ENCODE measurements around the gene ANKRD61.
"Not testable (repeated sequence)": the region's sequence is repeated elsewhere in the genome, so short reads cannot be mapped to it uniquely, and the experiment has no call there.

ANKRD61 gene

DNA sequence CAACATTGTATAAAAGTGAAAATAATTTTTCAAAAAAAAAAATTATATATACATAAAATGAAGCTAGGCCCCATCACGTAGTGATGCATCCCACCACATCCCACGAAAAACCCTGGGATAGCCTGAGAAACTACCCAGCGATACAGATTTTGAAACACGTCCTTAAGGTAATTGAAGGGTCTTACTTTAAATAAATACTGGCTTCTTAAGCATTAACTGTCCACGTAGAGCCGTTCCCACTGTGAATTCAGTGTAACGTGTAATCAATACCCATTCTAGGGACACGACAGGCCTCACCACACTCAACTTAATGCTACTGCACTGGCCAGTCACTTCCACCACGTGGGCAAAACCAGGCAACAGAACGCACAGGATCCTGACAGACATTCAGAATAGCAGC lies 4.0 kb downstream of the ANKRD61 start:
- H3K79me1 ChIP-seq (ENCODE audit: low read length) = peaks cover 3% of the 10 kb centered on the region
- H3K4me1 ChIP-seq (ENCODE audit: control insufficient read depth, low read depth, low read length) = no peaks in the 10 kb centered on the region
- no peak overlapping the region for H3K9ac ChIP-seq (ENCODE audit: low read length)
- peaks cover 12% of the 10 kb centered on the region for H3K36me3 ChIP-seq (ENCODE audit: control insufficient read depth, insufficient read depth, low read length)
- H3K4ac ChIP-seq (ENCODE audit: low read depth, low read length) = no peak overlapping the region
- no peaks in the 10 kb centered on the region for H3K27me3 ChIP-seq (ENCODE audit: insufficient read depth, low read length, poor library complexity)
- no peak overlapping the region for H2BK5ac ChIP-seq (ENCODE audit: low read length)
- no peak overlapping the region for H4K5ac ChIP-seq (ENCODE audit: low read length)
- no peak overlapping the region for H3K27ac ChIP-seq (ENCODE audit: low read depth, low read length)
- DNase-seq = no peak
- H2BK120ac ChIP-seq (ENCODE audit: low read depth, low read length) = no peak overlapping the region
- no peak overlapping the region for H3K4me2 ChIP-seq (ENCODE audit: low read length)
- no peak overlapping the region for H4K8ac ChIP-seq (ENCODE audit: low read depth, low read length)
- H3K79me2 ChIP-seq (ENCODE audit: control insufficient read depth, insufficient read depth, low read length) = no peaks in the 10 kb centered on the region
- H3K23ac ChIP-seq (ENCODE audit: low read length) = no peak overlapping the region
- H2BK15ac ChIP-seq (replicated peaks; ENCODE audit: low read depth) = no peak overlapping the region
- no CpG with 5 or more reads among the region's 10 CpGs for WGBS (ENCODE audit: extremely low coverage, insufficient coverage, low lambda C conversion rate)
- H3K56ac ChIP-seq (ENCODE audit: low read length) = no peak overlapping the region
- H3K18ac ChIP-seq (ENCODE audit: low read length) = no peak overlapping the region
- no peak overlapping the region for H2AK5ac ChIP-seq (ENCODE audit: low read length)
- no peak overlapping the region for H3K4me3 ChIP-seq (ENCODE audit: low read length)

DNA sequence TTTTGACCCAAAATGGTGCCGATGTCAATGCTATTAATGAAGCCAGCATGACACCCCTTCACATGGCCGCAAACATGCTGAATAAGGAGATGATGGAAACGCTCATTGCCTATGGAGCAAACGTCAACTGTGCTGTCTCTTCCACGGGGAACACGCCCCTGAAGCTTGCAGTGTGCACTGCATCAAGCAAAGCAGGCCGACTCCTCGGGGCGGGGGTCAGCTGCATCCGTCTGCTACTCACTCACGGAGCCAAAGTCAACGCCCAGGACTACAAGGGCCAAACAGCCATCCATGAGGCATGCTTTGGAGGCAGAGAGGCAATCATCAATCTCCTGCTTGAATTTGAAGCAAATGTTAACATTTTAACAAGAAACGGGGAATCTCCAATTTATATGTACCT lies 4.5 kb downstream of the ANKRD61 start:
- H4K8ac ChIP-seq (ENCODE audit: low read depth, low read length) = no peak overlapping the region
- no peak for DNase-seq
- H3K4me3 ChIP-seq (ENCODE audit: low read length) = no peak overlapping the region
- H3K36me3 ChIP-seq (ENCODE audit: control insufficient read depth, insufficient read depth, low read length) = peaks cover 16% of the 10 kb centered on the region
- no peak overlapping the region for H3K23ac ChIP-seq (ENCODE audit: low read length)
- no peak overlapping the region for H3K4me2 ChIP-seq (ENCODE audit: low read length)
- no peak overlapping the region for H2AK5ac ChIP-seq (ENCODE audit: low read length)
- no peak overlapping the region for H3K18ac ChIP-seq (ENCODE audit: low read length)
- H3K9ac ChIP-seq (ENCODE audit: low read length) = no peak overlapping the region
- H2BK120ac ChIP-seq (ENCODE audit: low read depth, low read length) = no peak overlapping the region
- H3K27me3 ChIP-seq (ENCODE audit: insufficient read depth, low read length, poor library complexity) = no peaks in the 10 kb centered on the region
- no peaks in the 10 kb centered on the region for H3K79me2 ChIP-seq (ENCODE audit: control insufficient read depth, insufficient read depth, low read length)
- no peak overlapping the region for H3K27ac ChIP-seq (ENCODE audit: low read depth, low read length)
- H3K4ac ChIP-seq (ENCODE audit: low read depth, low read length) = no peak overlapping the region
- no peak overlapping the region for H2BK5ac ChIP-seq (ENCODE audit: low read length)
- no peaks in the 10 kb centered on the region for H3K4me1 ChIP-seq (ENCODE audit: control insufficient read depth, low read depth, low read length)
- no CpG with 5 or more reads among the region's 13 CpGs for WGBS (ENCODE audit: extremely low coverage, insufficient coverage, low lambda C conversion rate)
- no peak overlapping the region for H4K5ac ChIP-seq (ENCODE audit: low read length)
- peaks cover 3% of the 10 kb centered on the region for H3K79me1 ChIP-seq (ENCODE audit: low read length)
- no peak overlapping the region for H3K56ac ChIP-seq (ENCODE audit: low read length)
- H2BK15ac ChIP-seq (replicated peaks; ENCODE audit: low read depth) = no peak overlapping the region

DNA sequence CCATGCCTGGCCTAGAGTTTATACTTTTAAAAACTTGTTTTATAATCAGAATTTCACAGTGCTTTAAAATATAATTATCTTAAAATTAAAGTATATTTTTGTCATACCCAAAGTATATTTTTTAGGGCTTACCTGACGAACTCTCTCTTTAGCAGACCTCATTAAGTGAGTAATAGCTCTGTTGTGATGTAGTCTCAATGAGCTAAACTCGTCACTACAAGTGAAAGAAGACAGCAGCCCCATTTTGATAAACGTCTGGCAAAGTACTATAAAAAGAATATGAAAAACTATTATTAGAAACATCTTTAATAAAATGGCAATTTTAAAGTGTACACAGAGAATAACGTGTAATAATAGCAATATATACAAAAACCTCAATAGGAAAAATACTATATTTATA lies 18.6 kb downstream of the ANKRD61 start:
- no peak overlapping the region for H3K56ac ChIP-seq (ENCODE audit: low read length)
- H3K27ac ChIP-seq (ENCODE audit: low read depth, low read length) = no peak overlapping the region
- no peak for DNase-seq
- no peak overlapping the region for H2BK5ac ChIP-seq (ENCODE audit: low read length)
- H2AK5ac ChIP-seq (ENCODE audit: low read length) = no peak overlapping the region
- no peak overlapping the region for H2BK15ac ChIP-seq (replicated peaks; ENCODE audit: low read depth)
- H3K27me3 ChIP-seq (ENCODE audit: insufficient read depth, low read length, poor library complexity) = no peaks in the 10 kb centered on the region
- H3K9ac ChIP-seq (ENCODE audit: low read length) = no peak overlapping the region
- H3K4me3 ChIP-seq (ENCODE audit: low read length) = no peak overlapping the region
- no peaks in the 10 kb centered on the region for H3K79me2 ChIP-seq (ENCODE audit: control insufficient read depth, insufficient read depth, low read length)
- no peak overlapping the region for H2BK120ac ChIP-seq (ENCODE audit: low read depth, low read length)
- peaks cover 1% of the 10 kb centered on the region for H3K79me1 ChIP-seq (ENCODE audit: low read length)
- WGBS (ENCODE audit: extremely low coverage, insufficient coverage, low lambda C conversion rate) = no CpG with 5 or more reads among the region's 4 CpGs
- H3K4ac ChIP-seq (ENCODE audit: low read depth, low read length) = no peak overlapping the region
- no peaks in the 10 kb centered on the region for H3K4me1 ChIP-seq (ENCODE audit: control insufficient read depth, low read depth, low read length)
- H3K36me3 ChIP-seq (ENCODE audit: control insufficient read depth, insufficient read depth, low read length) = peaks cover 7% of the 10 kb centered on the region
- no peak overlapping the region for H3K23ac ChIP-seq (ENCODE audit: low read length)
- no peak overlapping the region for H3K4me2 ChIP-seq (ENCODE audit: low read length)
- no peak overlapping the region for H3K18ac ChIP-seq (ENCODE audit: low read length)
- no peak overlapping the region for H4K8ac ChIP-seq (ENCODE audit: low read depth, low read length)
- no peak overlapping the region for H4K5ac ChIP-seq (ENCODE audit: low read length)

DNA sequence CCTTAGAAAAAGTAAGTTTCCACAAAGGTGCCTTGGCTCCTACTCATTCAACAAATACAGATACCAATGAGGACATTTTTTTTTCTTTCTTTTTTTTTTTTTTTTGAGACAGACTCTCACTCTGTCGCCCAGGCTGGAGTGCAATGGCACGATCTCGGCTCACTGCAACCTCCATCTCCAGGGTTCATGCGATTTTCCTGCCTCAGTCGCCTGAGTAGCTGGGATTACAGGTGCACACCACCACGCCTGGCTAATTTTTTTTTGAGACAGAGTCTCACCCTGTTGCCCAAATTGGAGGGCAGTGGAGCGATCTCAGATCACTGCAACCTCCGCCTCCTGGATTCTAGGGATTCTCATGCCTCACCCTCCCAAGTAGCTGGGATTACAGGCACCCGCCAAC lies 20.0 kb downstream of the ANKRD61 start:
- H4K5ac ChIP-seq (ENCODE audit: low read length); H3K36me3 ChIP-seq (ENCODE audit: control insufficient read depth, insufficient read depth, low read length); H3K9ac ChIP-seq (ENCODE audit: low read length); H3K4me3 ChIP-seq (ENCODE audit: low read length); H2BK120ac ChIP-seq (ENCODE audit: low read depth, low read length); H2BK5ac ChIP-seq (ENCODE audit: low read length); H3K23ac ChIP-seq (ENCODE audit: low read length); H2AK5ac ChIP-seq (ENCODE audit: low read length); H3K79me1 ChIP-seq (ENCODE audit: low read length); H3K4me2 ChIP-seq (ENCODE audit: low read length); H3K56ac ChIP-seq (ENCODE audit: low read length); H3K4ac ChIP-seq (ENCODE audit: low read depth, low read length); H3K18ac ChIP-seq (ENCODE audit: low read length); H3K27me3 ChIP-seq (ENCODE audit: insufficient read depth, low read length, poor library complexity); H3K79me2 ChIP-seq (ENCODE audit: control insufficient read depth, insufficient read depth, low read length); H3K27ac ChIP-seq (ENCODE audit: low read depth, low read length); H3K4me1 ChIP-seq (ENCODE audit: control insufficient read depth, low read depth, low read length); H4K8ac ChIP-seq (ENCODE audit: low read depth, low read length); H2BK15ac ChIP-seq (replicated peaks; ENCODE audit: low read depth); DNase-seq: not testable (repeated sequence)
- WGBS (ENCODE audit: extremely low coverage, insufficient coverage, low lambda C conversion rate) = no CpG with 5 or more reads among the region's 9 CpGs

DNA sequence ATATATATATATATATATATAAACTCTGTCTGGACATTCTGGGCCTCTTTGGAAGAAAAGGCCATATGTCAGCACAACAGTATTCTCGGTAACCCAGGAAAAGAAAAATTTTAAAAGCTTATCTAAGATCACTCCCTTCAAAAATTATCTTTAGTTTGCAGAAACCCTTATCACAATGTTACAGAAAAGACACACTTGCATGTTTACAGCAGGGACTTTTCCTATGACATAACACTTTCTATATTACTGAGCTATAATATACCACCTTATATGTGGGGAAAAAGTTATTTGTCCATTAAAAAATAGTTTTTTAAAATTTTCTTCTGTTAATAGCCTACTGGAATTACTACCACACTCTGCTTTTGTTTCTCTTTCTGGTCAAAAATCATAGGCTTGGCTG lies 25.4 kb downstream of the ANKRD61 start:
- no peak overlapping the region for H3K9ac ChIP-seq (ENCODE audit: low read length)
- peaks cover 3% of the 10 kb centered on the region for H3K36me3 ChIP-seq (ENCODE audit: control insufficient read depth, insufficient read depth, low read length)
- H3K56ac ChIP-seq (ENCODE audit: low read length) = no peak overlapping the region
- no peak overlapping the region for H3K4ac ChIP-seq (ENCODE audit: low read depth, low read length)
- no peak overlapping the region for H3K23ac ChIP-seq (ENCODE audit: low read length)
- H3K27me3 ChIP-seq (ENCODE audit: insufficient read depth, low read length, poor library complexity) = no peaks in the 10 kb centered on the region
- no peak overlapping the region for H4K5ac ChIP-seq (ENCODE audit: low read length)
- no peak overlapping the region for H2BK5ac ChIP-seq (ENCODE audit: low read length)
- no peak for DNase-seq
- H3K4me1 ChIP-seq (ENCODE audit: control insufficient read depth, low read depth, low read length) = no peaks in the 10 kb centered on the region
- H4K8ac ChIP-seq (ENCODE audit: low read depth, low read length) = no peak overlapping the region
- H3K4me2 ChIP-seq (ENCODE audit: low read length) = no peak overlapping the region
- no peak overlapping the region for H2AK5ac ChIP-seq (ENCODE audit: low read length)
- no peak overlapping the region for H3K27ac ChIP-seq (ENCODE audit: low read depth, low read length)
- H3K79me2 ChIP-seq (ENCODE audit: control insufficient read depth, insufficient read depth, low read length) = peaks cover 15% of the 10 kb centered on the region
- WGBS (ENCODE audit: extremely low coverage, insufficient coverage, low lambda C conversion rate) = no CpG with 5 or more reads among the region's 1 CpG
- no peak overlapping the region for H2BK15ac ChIP-seq (replicated peaks; ENCODE audit: low read depth)
- no peak overlapping the region for H2BK120ac ChIP-seq (ENCODE audit: low read depth, low read length)
- peaks cover 1% of the 10 kb centered on the region for H3K79me1 ChIP-seq (ENCODE audit: low read length)
- H3K4me3 ChIP-seq (ENCODE audit: low read length) = no peak overlapping the region
- H3K18ac ChIP-seq (ENCODE audit: low read length) = no peak overlapping the region

DNA sequence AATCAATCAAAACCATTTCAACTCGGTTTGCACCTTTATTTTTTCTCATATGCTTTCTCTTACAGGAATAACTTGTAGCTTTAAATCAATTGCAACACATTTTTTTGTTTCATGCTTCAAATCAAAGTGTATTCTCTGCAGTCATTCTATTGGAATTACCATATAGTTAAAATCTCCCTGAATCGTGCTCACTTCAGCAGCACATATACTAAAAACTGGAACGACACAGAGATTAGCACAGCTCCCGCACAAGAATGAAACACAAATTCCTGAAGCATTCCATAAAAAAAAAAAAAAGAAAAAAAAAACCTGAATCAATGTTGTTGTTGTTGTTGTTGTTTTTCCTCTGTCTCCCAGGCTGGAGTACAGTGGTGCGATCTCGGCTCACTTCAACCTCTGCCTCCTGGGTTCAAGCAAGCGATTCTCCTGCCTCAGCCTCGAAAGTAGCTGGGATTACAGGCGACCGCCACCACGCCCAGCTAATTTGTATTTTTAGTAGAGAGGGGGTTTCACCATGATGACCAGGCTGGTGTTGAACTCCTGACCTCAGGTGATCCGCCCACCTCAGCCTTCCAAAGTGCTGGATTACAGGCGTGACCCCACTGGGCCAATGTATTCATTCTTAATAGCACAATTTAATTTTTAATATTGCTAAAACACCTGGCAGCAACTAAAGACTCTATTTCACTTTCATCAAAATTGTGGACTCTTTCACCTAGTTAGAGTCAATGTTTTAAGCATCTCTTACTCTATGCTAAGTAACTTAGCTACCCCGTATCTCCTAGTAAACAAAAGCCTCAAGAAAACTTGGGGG lies 26.3 kb downstream of the ANKRD61 start:
- peak; percentile 3 for DNase-seq
- peaks cover 1% of the 10 kb centered on the region for H3K79me1 ChIP-seq (ENCODE audit: low read length)
- no CpG with 5 or more reads among the region's 14 CpGs for WGBS (ENCODE audit: extremely low coverage, insufficient coverage, low lambda C conversion rate)
- peaks cover 3% of the 10 kb centered on the region for H3K36me3 ChIP-seq (ENCODE audit: control insufficient read depth, insufficient read depth, low read length)
- H2BK15ac ChIP-seq (replicated peaks; ENCODE audit: low read depth) = no peak overlapping the region
- no peaks in the 10 kb centered on the region for H3K4me1 ChIP-seq (ENCODE audit: control insufficient read depth, low read depth, low read length)
- H3K27ac ChIP-seq (ENCODE audit: low read depth, low read length) = no peak overlapping the region
- H3K18ac ChIP-seq (ENCODE audit: low read length) = no peak overlapping the region
- no peak overlapping the region for H3K4me3 ChIP-seq (ENCODE audit: low read length)
- no peak overlapping the region for H4K8ac ChIP-seq (ENCODE audit: low read depth, low read length)
- H3K79me2 ChIP-seq (ENCODE audit: control insufficient read depth, insufficient read depth, low read length) = peaks cover 15% of the 10 kb centered on the region
- H3K9ac ChIP-seq (ENCODE audit: low read length) = peak overlapping the region; percentile 91
- H2AK5ac ChIP-seq (ENCODE audit: low read length) = no peak overlapping the region
- H4K5ac ChIP-seq (ENCODE audit: low read length) = no peak overlapping the region
- H3K23ac ChIP-seq (ENCODE audit: low read length) = no peak overlapping the region
- H3K27me3 ChIP-seq (ENCODE audit: insufficient read depth, low read length, poor library complexity) = no peaks in the 10 kb centered on the region
- no peak overlapping the region for H2BK120ac ChIP-seq (ENCODE audit: low read depth, low read length)
- peak overlapping the region; percentile 34 for H3K56ac ChIP-seq (ENCODE audit: low read length)
- no peak overlapping the region for H2BK5ac ChIP-seq (ENCODE audit: low read length)
- H3K4ac ChIP-seq (ENCODE audit: low read depth, low read length) = no peak overlapping the region
- peak overlapping the region; percentile 29 for H3K4me2 ChIP-seq (ENCODE audit: low read length)
